ENCODE data around the gene OPCML.

The OPCML gene

DNA sequence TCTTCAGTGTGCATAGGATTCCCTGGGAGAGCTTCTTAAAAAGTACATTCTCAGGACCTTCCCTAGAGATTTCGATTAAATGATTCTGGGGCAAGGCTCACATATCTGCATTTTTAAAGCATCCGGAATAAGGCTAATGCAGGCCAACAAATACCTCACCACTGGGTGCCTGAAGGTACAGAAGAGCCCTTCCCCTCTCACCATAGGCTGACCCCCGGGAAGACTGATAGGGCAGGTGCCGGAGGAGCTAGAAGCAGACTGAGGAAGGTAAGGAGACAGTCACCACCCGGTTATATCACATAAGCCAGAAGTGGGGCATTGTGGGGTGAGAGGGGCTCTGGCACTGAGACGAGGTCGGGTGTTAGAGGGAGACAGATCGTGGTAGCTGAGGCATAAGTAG lies 1102.6 kb downstream of the OPCML start:
- Histone ChIP-seq H3K27ac (replicated peaks) (no peak overlapping the region), H3K27me3 (ENCODE audit: insufficient read depth, poor library complexity, severe bottlenecking) (no peaks in the 10 kb centered on the region), H3K4me3 (replicated peaks; ENCODE audit: insufficient read depth, low read length) (no peak overlapping the region)
- DNase-seq (ENCODE audit: low read depth in 1 of 2, low spot score in 1 of 2), result no peak
- TF ChIP-seq, protein P1, sequence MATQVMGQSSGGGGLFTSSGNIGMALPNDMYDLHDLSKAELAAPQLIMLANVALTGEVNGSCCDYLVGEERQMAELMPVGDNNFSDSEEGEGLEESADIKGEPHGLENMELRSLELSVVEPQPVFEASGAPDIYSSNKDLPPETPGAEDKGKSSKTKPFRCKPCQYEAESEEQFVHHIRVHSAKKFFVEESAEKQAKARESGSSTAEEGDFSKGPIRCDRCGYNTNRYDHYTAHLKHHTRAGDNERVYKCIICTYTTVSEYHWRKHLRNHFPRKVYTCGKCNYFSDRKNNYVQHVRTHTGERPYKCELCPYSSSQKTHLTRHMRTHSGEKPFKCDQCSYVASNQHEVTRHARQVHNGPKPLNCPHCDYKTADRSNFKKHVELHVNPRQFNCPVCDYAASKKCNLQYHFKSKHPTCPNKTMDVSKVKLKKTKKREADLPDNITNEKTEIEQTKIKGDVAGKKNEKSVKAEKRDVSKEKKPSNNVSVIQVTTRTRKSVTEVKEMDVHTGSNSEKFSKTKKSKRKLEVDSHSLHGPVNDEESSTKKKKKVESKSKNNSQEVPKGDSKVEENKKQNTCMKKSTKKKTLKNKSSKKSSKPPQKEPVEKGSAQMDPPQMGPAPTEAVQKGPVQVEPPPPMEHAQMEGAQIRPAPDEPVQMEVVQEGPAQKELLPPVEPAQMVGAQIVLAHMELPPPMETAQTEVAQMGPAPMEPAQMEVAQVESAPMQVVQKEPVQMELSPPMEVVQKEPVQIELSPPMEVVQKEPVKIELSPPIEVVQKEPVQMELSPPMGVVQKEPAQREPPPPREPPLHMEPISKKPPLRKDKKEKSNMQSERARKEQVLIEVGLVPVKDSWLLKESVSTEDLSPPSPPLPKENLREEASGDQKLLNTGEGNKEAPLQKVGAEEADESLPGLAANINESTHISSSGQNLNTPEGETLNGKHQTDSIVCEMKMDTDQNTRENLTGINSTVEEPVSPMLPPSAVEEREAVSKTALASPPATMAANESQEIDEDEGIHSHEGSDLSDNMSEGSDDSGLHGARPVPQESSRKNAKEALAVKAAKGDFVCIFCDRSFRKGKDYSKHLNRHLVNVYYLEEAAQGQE (IDR thresholded peaks at IDR 0.05; ENCODE audit: insufficient replicate concordance, low read depth), result no peak
- no peak for TF ChIP-seq GABPA (IDR thresholded peaks at IDR 0.05; ENCODE audit: low read depth)
- no peak for TF ChIP-seq SPI1 (IDR thresholded peaks at IDR 0.05; ENCODE audit: borderline replicate concordance, low read depth)
- TF ChIP-seq, protein P2, sequence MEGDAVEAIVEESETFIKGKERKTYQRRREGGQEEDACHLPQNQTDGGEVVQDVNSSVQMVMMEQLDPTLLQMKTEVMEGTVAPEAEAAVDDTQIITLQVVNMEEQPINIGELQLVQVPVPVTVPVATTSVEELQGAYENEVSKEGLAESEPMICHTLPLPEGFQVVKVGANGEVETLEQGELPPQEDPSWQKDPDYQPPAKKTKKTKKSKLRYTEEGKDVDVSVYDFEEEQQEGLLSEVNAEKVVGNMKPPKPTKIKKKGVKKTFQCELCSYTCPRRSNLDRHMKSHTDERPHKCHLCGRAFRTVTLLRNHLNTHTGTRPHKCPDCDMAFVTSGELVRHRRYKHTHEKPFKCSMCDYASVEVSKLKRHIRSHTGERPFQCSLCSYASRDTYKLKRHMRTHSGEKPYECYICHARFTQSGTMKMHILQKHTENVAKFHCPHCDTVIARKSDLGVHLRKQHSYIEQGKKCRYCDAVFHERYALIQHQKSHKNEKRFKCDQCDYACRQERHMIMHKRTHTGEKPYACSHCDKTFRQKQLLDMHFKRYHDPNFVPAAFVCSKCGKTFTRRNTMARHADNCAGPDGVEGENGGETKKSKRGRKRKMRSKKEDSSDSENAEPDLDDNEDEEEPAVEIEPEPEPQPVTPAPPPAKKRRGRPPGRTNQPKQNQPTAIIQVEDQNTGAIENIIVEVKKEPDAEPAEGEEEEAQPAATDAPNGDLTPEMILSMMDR (IDR thresholded peaks at IDR 0.05; ENCODE audit: insufficient read depth, low read length), result no peak
- no peak for TF ChIP-seq POLR2AphosphoS5 (IDR thresholded peaks at IDR 0.05; ENCODE audit: low read depth)

DNA sequence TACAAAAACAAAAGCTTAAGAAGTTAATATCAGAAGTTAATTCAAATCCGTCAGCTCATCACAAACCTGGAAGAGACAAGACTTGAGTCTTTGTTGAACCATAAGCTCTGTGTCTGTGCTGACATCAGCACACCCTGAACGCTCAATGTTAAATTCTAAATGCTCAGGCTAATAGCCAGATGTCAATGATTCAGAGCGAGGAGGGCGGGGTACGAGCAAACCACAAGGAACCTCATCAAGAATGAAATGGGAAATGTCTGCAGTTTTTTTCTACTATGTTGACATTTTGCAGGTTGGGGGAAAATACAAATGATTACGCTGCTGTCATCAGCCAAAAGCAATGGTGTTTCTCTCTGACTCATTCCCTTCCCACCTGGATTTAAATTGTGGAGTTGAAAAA lies 1104.7 kb downstream of the OPCML start:
- no peak for DNase-seq (ENCODE audit: low read depth in 1 of 2, low spot score in 1 of 2)
- no peak overlapping the region for H3K27ac ChIP-seq (replicated peaks)
- no peak overlapping the region for H3K4me3 ChIP-seq (replicated peaks; ENCODE audit: insufficient read depth, low read length)
- H3K27me3 ChIP-seq (ENCODE audit: insufficient read depth, poor library complexity, severe bottlenecking), result no peaks in the 10 kb centered on the region
- TF ChIP-seq GABPA (IDR thresholded peaks at IDR 0.05; ENCODE audit: low read depth) (no peak), SPI1 (IDR thresholded peaks at IDR 0.05; ENCODE audit: borderline replicate concordance, low read depth) (no peak), POLR2AphosphoS5 (IDR thresholded peaks at IDR 0.05; ENCODE audit: low read depth) (no peak)
- TF ChIP-seq, protein P1 (IDR thresholded peaks at IDR 0.05; ENCODE audit: insufficient replicate concordance, low read depth), result no peak
- TF ChIP-seq, protein P2 (IDR thresholded peaks at IDR 0.05; ENCODE audit: insufficient read depth, low read length), result no peak

DNA sequence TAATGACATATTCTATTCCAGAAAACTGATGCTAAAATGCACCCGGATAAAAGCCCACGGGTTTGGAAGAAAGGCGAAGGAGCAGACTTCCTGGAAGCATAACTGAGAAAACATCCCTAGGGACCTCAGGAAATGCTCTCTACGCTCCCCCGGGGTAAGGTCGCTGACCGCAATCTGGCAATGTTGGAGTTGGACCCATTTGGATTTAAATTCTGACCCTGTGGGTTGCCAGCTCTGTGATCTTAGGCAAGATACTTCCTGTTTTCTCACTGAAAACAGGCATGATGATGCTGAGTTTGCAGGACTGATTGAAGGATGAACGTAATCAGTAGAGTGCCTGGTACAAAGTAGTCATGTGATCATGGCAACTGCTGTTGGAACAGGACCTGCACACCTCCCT lies 1107.9 kb downstream of the OPCML start:
- no peak for DNase-seq (ENCODE audit: low read depth in 1 of 2, low spot score in 1 of 2)
- H3K27me3 ChIP-seq (ENCODE audit: insufficient read depth, poor library complexity, severe bottlenecking), result no peaks in the 10 kb centered on the region

More for the DNA sequence above, 1107.9 kb downstream of the OPCML start:
- TF ChIP-seq, protein P2 (IDR thresholded peaks at IDR 0.05; ENCODE audit: insufficient read depth, low read length), result no peak
- TF ChIP-seq SPI1 (IDR thresholded peaks at IDR 0.05; ENCODE audit: borderline replicate concordance, low read depth) (no peak), GABPA (IDR thresholded peaks at IDR 0.05; ENCODE audit: low read depth) (no peak), POLR2AphosphoS5 (IDR thresholded peaks at IDR 0.05; ENCODE audit: low read depth) (no peak)
- TF ChIP-seq, protein P1 (IDR thresholded peaks at IDR 0.05; ENCODE audit: insufficient replicate concordance, low read depth), result no peak
- H3K4me3 ChIP-seq (replicated peaks; ENCODE audit: insufficient read depth, low read length), result no peak overlapping the region
- no peak overlapping the region for H3K27ac ChIP-seq (replicated peaks)

All from HL-60 (cell line).